ENCODE measurements around the gene GFPT2.

Gene GFPT2

DNA sequence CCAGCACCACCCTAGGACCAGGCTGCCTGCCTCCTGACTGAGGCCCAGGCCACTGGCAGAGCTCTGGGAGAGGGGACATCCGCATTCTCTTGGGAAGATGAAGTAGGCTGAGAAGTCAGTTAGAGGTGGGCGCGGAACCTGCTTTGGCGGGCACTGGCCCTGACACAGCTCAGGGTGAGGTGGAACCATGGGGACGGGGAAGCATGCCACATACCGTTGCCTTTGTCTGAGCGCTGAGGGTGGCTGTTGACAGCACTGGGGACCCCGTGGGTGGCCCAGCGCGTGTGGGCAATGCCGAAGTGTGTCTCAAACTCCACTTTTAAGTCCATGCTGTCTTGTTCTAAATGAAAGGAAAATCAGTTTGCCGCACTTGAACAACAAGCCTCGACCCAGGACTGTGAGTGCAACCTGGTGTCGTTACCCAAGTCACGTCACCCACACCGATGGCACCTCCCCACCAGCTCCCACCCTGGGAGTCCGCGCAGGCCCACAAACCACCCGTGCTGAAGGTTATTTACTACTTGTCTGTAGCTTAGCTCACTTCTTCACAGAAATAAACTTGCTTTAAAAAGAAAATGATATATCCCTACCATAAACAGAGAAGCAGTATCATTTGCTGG is 17.4 kb downstream of the GFPT2 start:
- DNase-seq (ENCODE audit: low read depth, low spot score) = no peak

DNA sequence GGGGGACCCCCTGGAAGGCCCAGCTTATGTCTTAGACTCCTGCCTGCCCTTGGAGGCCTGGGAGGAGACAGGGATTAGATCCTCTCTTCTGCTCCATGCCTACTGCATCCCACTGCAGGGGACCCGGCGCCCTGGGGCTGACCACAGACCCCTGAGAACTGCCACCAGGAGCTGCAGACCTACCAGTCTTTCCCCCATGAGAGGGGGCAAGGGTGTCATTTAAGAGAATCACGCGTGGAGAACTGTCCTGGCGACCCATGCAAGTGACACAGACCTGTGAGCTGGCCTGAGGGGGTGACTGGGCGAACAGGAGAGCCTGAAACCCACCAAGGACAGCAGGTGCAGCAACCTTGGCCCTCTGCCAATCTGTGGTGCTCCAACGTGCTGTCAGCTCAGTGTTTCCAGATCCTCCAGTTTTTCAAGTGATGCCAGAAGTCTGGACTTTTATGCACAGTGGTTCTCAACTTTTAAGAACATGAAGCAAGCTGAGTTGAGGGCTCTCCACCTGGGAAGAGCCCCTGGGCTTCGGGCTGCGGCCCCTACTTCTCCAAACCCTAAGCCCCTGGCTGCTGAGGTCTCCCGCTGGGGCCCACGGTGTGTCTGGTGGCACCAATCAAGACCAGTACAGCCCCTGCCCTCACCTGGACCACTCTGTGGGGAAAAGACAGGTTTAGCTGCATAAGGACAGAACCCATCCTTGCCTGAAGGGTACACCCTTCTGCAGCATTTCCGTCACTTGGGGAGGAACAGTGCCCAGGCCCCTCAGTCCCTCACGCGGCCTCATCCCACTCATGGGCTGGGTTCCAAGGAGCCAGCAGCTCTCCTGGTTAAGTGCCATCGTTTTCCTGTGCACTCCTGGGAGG is 18.2 kb downstream of the GFPT2 start:
- no peaks in the 10 kb centered on the region for H3K36me3 ChIP-seq (ENCODE audit: insufficient read depth, low read length)
- no peak overlapping the region for H3K4me3 ChIP-seq
- no peaks in the 10 kb centered on the region for H3K9me3 ChIP-seq (ENCODE audit: low read depth, low read length)
- no peak for TF ChIP-seq FOXP2 (optimal IDR thresholded peaks at IDR 0.05; ENCODE audit: control extremely low read depth, extremely low read length, insufficient read depth)
- no peak for TF ChIP-seq POLR2AphosphoS5 (IDR thresholded peaks at IDR 0.05; ENCODE audit: borderline replicate concordance, low read depth, low read length)
- no peak for TF ChIP-seq EZH2 (IDR thresholded peaks at IDR 0.05)
- DNase-seq (ENCODE audit: low read depth, low spot score) = no peak
- no peak overlapping the region for H3K9ac ChIP-seq (ENCODE audit: insufficient read length)
- no peak overlapping the region for H3K27ac ChIP-seq

More for the DNA sequence above, 17.4 kb downstream of the GFPT2 start:
- TF ChIP-seq EZH2 (IDR thresholded peaks at IDR 0.05) (no peak), FOXP2 (optimal IDR thresholded peaks at IDR 0.05; ENCODE audit: control extremely low read depth, extremely low read length, insufficient read depth) (no peak), POLR2AphosphoS5 (IDR thresholded peaks at IDR 0.05; ENCODE audit: borderline replicate concordance, low read depth, low read length) (no peak)
- H3K9ac ChIP-seq (ENCODE audit: insufficient read length) = no peak overlapping the region
- no peak overlapping the region for H3K27ac ChIP-seq
- H3K36me3 ChIP-seq (ENCODE audit: insufficient read depth, low read length) = no peaks in the 10 kb centered on the region
- no peak overlapping the region for H3K4me3 ChIP-seq
- H3K9me3 ChIP-seq (ENCODE audit: low read depth, low read length) = no peaks in the 10 kb centered on the region

DNA sequence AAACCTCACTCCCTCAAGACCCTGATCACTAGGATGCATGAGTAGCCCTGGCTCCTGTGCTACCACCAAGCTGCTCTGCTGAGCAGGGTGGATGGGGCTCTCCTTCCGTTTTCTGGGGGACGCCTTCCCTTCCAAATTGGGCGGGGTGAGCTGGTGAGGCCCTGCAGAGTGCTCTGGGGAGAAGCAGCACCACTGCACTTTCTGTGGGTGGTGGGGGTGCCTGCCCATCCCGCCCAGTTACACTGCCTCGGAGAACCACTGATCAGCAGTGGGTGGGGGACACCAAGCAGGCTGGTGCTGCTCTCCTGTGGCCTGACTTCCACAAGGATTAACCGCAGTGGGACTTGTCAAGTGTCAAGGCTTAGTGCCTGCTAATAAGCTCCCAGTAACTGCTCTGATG is 19.0 kb downstream of the GFPT2 start:
- TF ChIP-seq EZH2 (IDR thresholded peaks at IDR 0.05) = no peak
- no peak for TF ChIP-seq FOXP2 (optimal IDR thresholded peaks at IDR 0.05; ENCODE audit: control extremely low read depth, extremely low read length, insufficient read depth)
- TF ChIP-seq POLR2AphosphoS5 (IDR thresholded peaks at IDR 0.05; ENCODE audit: borderline replicate concordance, low read depth, low read length) = no peak
- Histone ChIP-seq H3K9ac (ENCODE audit: insufficient read length) (no peak overlapping the region), H3K36me3 (ENCODE audit: insufficient read depth, low read length) (no peaks in the 10 kb centered on the region), H3K4me3 (no peak overlapping the region), H3K27ac (no peak overlapping the region), H3K9me3 (ENCODE audit: low read depth, low read length) (no peaks in the 10 kb centered on the region)
- DNase-seq (ENCODE audit: low read depth, low spot score) = no peak

DNA sequence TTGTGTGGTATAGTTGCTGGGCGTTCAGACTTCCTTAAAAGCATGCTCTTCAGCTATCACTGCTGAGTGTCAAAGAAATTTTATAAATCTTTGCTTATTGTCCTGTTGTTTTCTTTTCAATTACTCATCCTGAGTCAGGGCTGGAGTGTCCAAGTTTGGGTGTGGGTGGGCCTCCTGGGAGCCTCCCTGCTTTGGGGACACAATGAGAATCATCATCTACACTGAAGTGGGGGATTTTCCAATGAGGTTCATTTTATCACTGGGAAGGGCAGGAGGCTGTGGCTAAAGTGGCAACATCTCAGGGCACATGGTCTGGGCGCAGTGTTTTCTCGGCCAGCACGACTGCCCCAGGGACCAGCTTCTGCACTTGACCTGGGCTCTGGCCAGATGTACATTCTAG is 19.5 kb downstream of the GFPT2 start:
- no peak for DNase-seq (ENCODE audit: low read depth, low spot score)
- no peak overlapping the region for H3K4me3 ChIP-seq
- H3K9ac ChIP-seq (ENCODE audit: insufficient read length) = no peak overlapping the region
- no peaks in the 10 kb centered on the region for H3K9me3 ChIP-seq (ENCODE audit: low read depth, low read length)
- no peak overlapping the region for H3K27ac ChIP-seq
- TF ChIP-seq EZH2 (IDR thresholded peaks at IDR 0.05) (no peak), POLR2AphosphoS5 (IDR thresholded peaks at IDR 0.05; ENCODE audit: borderline replicate concordance, low read depth, low read length) (no peak), FOXP2 (optimal IDR thresholded peaks at IDR 0.05; ENCODE audit: control extremely low read depth, extremely low read length, insufficient read depth) (no peak)
- no peaks in the 10 kb centered on the region for H3K36me3 ChIP-seq (ENCODE audit: insufficient read depth, low read length)

DNA sequence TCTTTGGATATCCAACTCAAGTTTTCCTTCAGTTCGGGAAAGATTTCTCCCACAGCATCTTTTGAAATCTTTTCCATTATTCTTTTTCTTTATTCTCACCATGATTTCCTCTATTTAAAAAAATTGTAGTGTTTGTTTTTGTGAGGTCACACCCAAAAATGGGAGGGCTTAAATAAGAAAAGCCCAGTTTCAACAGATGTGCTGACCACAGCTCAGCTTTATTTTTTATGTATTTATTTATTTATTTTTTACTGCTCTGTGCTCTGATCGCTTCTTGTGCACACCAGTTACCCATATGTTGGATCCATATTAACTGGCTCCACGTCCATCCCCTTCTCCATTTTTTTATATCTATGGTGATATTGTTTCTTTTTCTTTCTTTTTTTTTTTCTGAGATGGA is 20.3 kb downstream of the GFPT2 start:
- H3K27ac ChIP-seq = no peak overlapping the region
- H3K9ac ChIP-seq (ENCODE audit: insufficient read length) = no peak overlapping the region
- TF ChIP-seq EZH2 (IDR thresholded peaks at IDR 0.05) (no peak), FOXP2 (optimal IDR thresholded peaks at IDR 0.05; ENCODE audit: control extremely low read depth, extremely low read length, insufficient read depth) (no peak), POLR2AphosphoS5 (IDR thresholded peaks at IDR 0.05; ENCODE audit: borderline replicate concordance, low read depth, low read length) (no peak)
- DNase-seq (ENCODE audit: low read depth, low spot score) = no peak
- H3K4me3 ChIP-seq = no peak overlapping the region
- H3K9me3 ChIP-seq (ENCODE audit: low read depth, low read length) = no peaks in the 10 kb centered on the region
- no peaks in the 10 kb centered on the region for H3K36me3 ChIP-seq (ENCODE audit: insufficient read depth, low read length)

DNA sequence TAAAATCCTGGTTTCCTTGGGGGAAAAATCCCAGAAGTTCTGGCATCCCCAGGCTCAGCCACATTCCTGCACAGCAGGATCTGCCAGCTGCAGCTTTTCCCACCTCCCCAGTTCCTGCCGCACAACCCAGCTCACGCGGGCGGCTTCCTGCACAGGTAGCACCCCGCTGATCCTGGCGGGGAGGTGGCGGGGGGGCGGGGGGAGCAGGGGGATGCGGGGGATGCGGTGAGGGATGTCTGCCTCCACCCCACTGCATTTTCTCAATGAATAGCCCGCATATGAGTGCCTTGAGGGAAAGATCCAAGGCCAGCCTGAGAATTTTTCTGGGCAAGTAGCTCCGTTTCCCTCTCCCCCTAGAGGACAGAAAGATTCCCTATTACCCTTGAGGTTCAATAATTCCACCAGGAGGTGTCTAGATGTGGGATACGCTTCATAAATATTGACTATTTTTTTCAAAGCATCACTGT is 21.1 kb downstream of the GFPT2 start:
- no peak for DNase-seq (ENCODE audit: low read depth, low spot score)
- Histone ChIP-seq H3K9ac (ENCODE audit: insufficient read length) (no peak overlapping the region), H3K9me3 (ENCODE audit: low read depth, low read length) (no peaks in the 10 kb centered on the region), H3K27ac (no peak overlapping the region), H3K4me3 (no peak overlapping the region), H3K36me3 (ENCODE audit: insufficient read depth, low read length) (no peaks in the 10 kb centered on the region)
- TF ChIP-seq EZH2 (IDR thresholded peaks at IDR 0.05) = no peak
- no peak for TF ChIP-seq FOXP2 (optimal IDR thresholded peaks at IDR 0.05; ENCODE audit: control extremely low read depth, extremely low read length, insufficient read depth)
- no peak for TF ChIP-seq POLR2AphosphoS5 (IDR thresholded peaks at IDR 0.05; ENCODE audit: borderline replicate concordance, low read depth, low read length)

DNA sequence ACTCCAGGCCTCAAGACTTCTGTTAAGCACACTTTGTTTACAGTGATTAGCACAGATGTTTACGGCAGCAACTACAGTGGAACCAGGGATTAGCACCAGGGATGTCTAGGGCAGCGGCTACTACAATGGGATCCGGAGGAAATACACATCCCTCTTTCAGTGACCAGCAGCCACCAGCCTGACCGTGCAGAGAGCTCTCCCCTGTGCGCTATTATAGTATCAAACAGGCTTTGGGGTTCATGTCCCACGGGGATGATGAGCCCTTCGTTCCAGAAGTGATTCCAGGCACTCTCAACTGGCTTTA is 21.5 kb downstream of the GFPT2 start:
- Histone ChIP-seq H3K9me3 (ENCODE audit: low read depth, low read length) (no peaks in the 10 kb centered on the region), H3K9ac (ENCODE audit: insufficient read length) (no peak overlapping the region), H3K4me3 (no peak overlapping the region), H3K36me3 (ENCODE audit: insufficient read depth, low read length) (no peaks in the 10 kb centered on the region), H3K27ac (no peak overlapping the region)
- TF ChIP-seq POLR2AphosphoS5 (IDR thresholded peaks at IDR 0.05; ENCODE audit: borderline replicate concordance, low read depth, low read length) = no peak
- no peak for TF ChIP-seq EZH2 (IDR thresholded peaks at IDR 0.05)
- TF ChIP-seq FOXP2 (optimal IDR thresholded peaks at IDR 0.05; ENCODE audit: control extremely low read depth, extremely low read length, insufficient read depth) = no peak
- DNase-seq (ENCODE audit: low read depth, low spot score) = no peak

DNA sequence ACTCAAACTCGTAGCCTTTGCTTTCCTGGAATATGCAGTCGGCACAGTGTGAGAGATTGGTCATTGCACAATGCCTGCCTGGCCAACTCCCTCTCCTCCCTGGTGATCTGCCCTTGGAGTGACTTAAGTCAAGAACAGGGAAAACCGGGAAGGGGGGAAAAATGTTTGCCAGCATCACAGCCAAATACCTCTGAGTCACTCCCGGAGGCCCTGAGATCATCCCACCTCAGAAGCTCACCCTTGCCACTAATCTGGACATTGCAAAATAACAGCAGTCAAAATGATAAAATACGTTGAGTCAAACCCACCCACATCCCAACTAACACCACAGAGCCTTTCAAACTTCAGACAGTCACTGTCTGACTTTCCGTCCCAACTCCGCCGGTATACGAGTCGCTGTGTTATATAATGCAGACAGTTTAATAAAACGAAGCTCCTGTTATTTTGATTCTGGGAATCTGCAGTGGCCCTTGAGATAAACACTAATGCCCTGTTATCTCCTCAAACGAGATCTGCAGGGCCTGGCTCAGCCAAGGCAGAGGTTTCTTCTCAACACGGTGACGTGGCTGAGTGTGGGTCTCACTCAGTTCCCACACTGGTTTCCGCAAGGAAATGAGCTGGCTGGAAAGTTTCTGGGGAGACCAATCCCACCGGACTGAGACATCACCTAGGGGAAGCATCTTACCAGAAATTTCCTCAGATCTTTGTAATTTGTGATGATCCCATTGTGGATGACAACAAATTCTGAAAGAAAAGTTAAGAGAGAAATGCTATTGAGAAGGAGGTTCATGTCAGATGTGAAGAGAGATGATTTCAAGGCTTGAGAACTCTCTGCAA is 22.1 kb downstream of the GFPT2 start:
- no peak overlapping the region for H3K9ac ChIP-seq (ENCODE audit: insufficient read length)
- H3K36me3 ChIP-seq (ENCODE audit: insufficient read depth, low read length) = no peaks in the 10 kb centered on the region
- no peak overlapping the region for H3K4me3 ChIP-seq
- H3K27ac ChIP-seq = no peak overlapping the region
- TF ChIP-seq POLR2AphosphoS5 (IDR thresholded peaks at IDR 0.05; ENCODE audit: borderline replicate concordance, low read depth, low read length) (no peak), EZH2 (IDR thresholded peaks at IDR 0.05) (no peak), FOXP2 (optimal IDR thresholded peaks at IDR 0.05; ENCODE audit: control extremely low read depth, extremely low read length, insufficient read depth) (no peak)
- no peaks in the 10 kb centered on the region for H3K9me3 ChIP-seq (ENCODE audit: low read depth, low read length)
- no peak for DNase-seq (ENCODE audit: low read depth, low spot score)

Measured in SK-N-MC (cell line).